ENCODE results near the gene IFNA8.
"Not testable (repeated sequence)": the region's sequence is repeated elsewhere in the genome, so short reads cannot be mapped to it uniquely, and the experiment has no call there.

IFNA8 gene

DNA sequence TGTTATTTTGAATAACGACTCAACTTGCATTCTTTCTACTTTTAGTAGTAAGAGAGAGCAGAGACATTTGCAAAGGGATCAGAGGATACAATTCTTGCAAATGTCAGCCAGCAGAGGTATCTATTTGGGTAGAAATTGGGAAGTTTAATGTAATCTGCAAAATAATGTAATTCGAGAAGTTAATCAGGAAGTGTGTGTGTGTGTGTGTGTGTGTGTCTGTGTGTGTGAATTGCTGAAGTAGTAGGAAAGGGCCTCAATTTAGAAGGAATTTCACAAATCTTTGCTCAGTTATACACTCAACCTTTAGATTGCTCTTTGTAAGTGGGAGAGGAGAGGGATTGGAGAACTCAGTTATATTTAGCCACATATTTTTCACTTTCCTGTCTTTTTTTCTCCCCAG, 20.3 kb downstream of the IFNA8 start:
- Histone ChIP-seq H3K4ac (ENCODE audit: low read depth, low read length) (no peak overlapping the region), H2BK5ac (ENCODE audit: low read length) (no peak overlapping the region), H2AK5ac (ENCODE audit: low read length) (no peak overlapping the region), H3K18ac (ENCODE audit: low read length) (no peak overlapping the region), H3K79me1 (ENCODE audit: low read length) (no peaks in the 10 kb centered on the region), H3K56ac (ENCODE audit: low read length) (no peak overlapping the region), H4K5ac (ENCODE audit: low read length) (no peak overlapping the region), H3K4me2 (ENCODE audit: low read length) (no peak overlapping the region), H3K9ac (ENCODE audit: low read length) (no peak overlapping the region), H3K23ac (ENCODE audit: low read length) (no peak overlapping the region), H3K36me3 (ENCODE audit: control insufficient read depth, insufficient read depth, low read length) (no peaks in the 10 kb centered on the region), H3K27me3 (ENCODE audit: insufficient read depth, low read length, poor library complexity) (no peaks in the 10 kb centered on the region), H3K79me2 (ENCODE audit: control insufficient read depth, insufficient read depth, low read length) (no peaks in the 10 kb centered on the region), H3K4me1 (ENCODE audit: control insufficient read depth, low read depth, low read length) (no peaks in the 10 kb centered on the region), H3K4me3 (ENCODE audit: low read length) (no peak overlapping the region), H3K27ac (ENCODE audit: low read depth, low read length) (no peak overlapping the region), H4K8ac (ENCODE audit: low read depth, low read length) (no peak overlapping the region), H2BK120ac (ENCODE audit: low read depth, low read length) (no peak overlapping the region), H2BK15ac (replicated peaks; ENCODE audit: low read depth) (no peak overlapping the region)
- no peak for DNase-seq
- WGBS (ENCODE audit: extremely low coverage, insufficient coverage, low lambda C conversion rate): 100% methylated on average over 1 of the region's 2 CpGs

DNA sequence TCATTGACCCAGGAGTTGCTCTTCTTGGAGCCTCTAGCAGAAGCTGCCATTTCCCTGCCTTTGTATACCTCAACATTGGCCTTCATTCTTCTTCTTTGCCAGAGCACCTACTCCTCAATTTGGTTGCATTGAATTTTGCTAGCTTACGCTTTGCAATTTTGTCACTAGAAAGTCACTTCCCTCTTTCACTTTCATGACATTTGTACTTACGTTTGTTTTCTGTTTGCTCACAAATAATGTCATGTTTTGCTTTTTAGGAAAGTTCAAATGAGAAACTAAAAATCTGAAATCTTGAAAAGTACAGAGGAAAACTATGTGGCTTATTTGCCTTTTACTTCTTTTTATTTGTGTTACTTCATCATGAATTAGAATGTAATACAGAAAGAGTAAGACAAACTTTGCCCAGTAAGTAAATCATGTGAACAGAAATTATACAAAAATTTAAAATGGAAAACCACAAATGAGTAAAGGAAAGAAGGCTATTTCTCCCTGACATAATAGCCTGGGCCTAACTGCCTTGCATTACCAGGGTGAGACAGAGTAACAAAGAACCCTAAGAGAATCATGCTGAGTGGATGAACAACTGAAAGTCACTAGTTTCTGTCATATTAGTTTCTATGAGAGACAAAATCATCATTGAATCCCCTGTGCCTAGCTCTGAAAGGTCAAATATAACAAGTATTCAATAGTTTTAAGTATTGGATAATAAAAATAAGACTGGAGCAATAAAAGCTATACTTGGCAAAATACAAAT, 23.9 kb downstream of the IFNA8 start:
- no peak overlapping the region for H3K4ac ChIP-seq (ENCODE audit: low read depth, low read length)
- H3K27me3 ChIP-seq (ENCODE audit: insufficient read depth, low read length, poor library complexity): no peaks in the 10 kb centered on the region
- H3K9ac ChIP-seq (ENCODE audit: low read length): no peak overlapping the region
- H2AK5ac ChIP-seq (ENCODE audit: low read length): no peak overlapping the region
- no peak overlapping the region for H3K4me3 ChIP-seq (ENCODE audit: low read length)
- no peak for DNase-seq
- no peak overlapping the region for H2BK120ac ChIP-seq (ENCODE audit: low read depth, low read length)
- no peaks in the 10 kb centered on the region for H3K79me1 ChIP-seq (ENCODE audit: low read length)
- H3K4me2 ChIP-seq (ENCODE audit: low read length): no peak overlapping the region
- H2BK15ac ChIP-seq (replicated peaks; ENCODE audit: low read depth): no peak overlapping the region
- H2BK5ac ChIP-seq (ENCODE audit: low read length): no peak overlapping the region
- H3K4me1 ChIP-seq (ENCODE audit: control insufficient read depth, low read depth, low read length): no peaks in the 10 kb centered on the region
- no peaks in the 10 kb centered on the region for H3K36me3 ChIP-seq (ENCODE audit: control insufficient read depth, insufficient read depth, low read length)
- H4K5ac ChIP-seq (ENCODE audit: low read length): no peak overlapping the region
- no peaks in the 10 kb centered on the region for H3K79me2 ChIP-seq (ENCODE audit: control insufficient read depth, insufficient read depth, low read length)
- H4K8ac ChIP-seq (ENCODE audit: low read depth, low read length): no peak overlapping the region
- no peak overlapping the region for H3K56ac ChIP-seq (ENCODE audit: low read length)
- no CpG with 5 or more reads among the region's 2 CpGs for WGBS (ENCODE audit: extremely low coverage, insufficient coverage, low lambda C conversion rate)
- H3K23ac ChIP-seq (ENCODE audit: low read length): no peak overlapping the region
- no peak overlapping the region for H3K18ac ChIP-seq (ENCODE audit: low read length)
- H3K27ac ChIP-seq (ENCODE audit: low read depth, low read length): no peak overlapping the region

DNA sequence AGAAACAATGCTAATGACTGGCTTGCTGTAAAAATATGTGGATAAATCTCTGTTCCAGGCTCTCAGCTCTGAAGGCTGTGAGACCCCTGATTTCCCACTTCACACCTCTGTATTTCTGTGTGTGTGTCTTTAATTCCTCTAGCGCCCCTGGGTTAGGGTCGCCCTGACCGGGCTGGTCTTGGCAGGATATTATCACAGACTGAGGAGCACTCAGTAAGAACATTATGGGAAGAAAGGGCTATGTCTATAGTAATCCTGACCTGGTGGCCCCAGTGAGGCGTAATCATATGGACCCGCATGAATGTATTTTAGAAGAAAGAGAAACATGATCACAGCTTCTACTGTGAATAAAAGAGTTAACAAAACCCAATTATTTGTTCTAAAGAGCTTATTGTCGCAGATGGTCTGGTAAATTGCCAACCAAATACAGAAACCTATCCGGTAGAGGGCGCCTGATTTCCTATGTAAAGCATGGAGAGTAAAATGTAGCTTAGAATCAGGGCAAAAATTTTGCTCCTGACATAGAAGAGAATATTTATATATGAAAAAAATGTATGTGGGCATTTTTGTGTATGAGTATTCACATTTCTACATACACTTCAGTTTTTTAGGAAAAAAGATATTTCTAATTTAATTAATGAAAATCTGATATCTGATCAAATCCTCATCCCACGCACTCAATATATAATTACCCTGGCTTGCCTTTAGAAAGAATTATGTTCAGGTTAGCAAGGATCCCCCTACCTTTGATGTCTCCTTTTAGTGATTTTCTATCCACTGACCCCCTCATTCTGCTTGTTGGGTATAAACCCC, 25.5 kb downstream of the IFNA8 start:
- no peak overlapping the region for H2BK5ac ChIP-seq (ENCODE audit: low read length)
- no peak overlapping the region for H4K5ac ChIP-seq (ENCODE audit: low read length)
- no peaks in the 10 kb centered on the region for H3K79me1 ChIP-seq (ENCODE audit: low read length)
- no peak overlapping the region for H4K8ac ChIP-seq (ENCODE audit: low read depth, low read length)
- no peaks in the 10 kb centered on the region for H3K36me3 ChIP-seq (ENCODE audit: control insufficient read depth, insufficient read depth, low read length)
- H3K27ac ChIP-seq (ENCODE audit: low read depth, low read length): no peak overlapping the region
- no peak overlapping the region for H3K23ac ChIP-seq (ENCODE audit: low read length)
- no peak overlapping the region for H3K56ac ChIP-seq (ENCODE audit: low read length)
- no CpG with 5 or more reads among the region's 9 CpGs for WGBS (ENCODE audit: extremely low coverage, insufficient coverage, low lambda C conversion rate)
- no peak overlapping the region for H3K4me3 ChIP-seq (ENCODE audit: low read length)
- DNase-seq: peak; percentile 66
- H2AK5ac ChIP-seq (ENCODE audit: low read length): no peak overlapping the region
- no peak overlapping the region for H3K4ac ChIP-seq (ENCODE audit: low read depth, low read length)
- no peaks in the 10 kb centered on the region for H3K79me2 ChIP-seq (ENCODE audit: control insufficient read depth, insufficient read depth, low read length)
- H3K27me3 ChIP-seq (ENCODE audit: insufficient read depth, low read length, poor library complexity): no peaks in the 10 kb centered on the region
- H2BK120ac ChIP-seq (ENCODE audit: low read depth, low read length): no peak overlapping the region
- no peak overlapping the region for H3K4me2 ChIP-seq (ENCODE audit: low read length)
- no peaks in the 10 kb centered on the region for H3K4me1 ChIP-seq (ENCODE audit: control insufficient read depth, low read depth, low read length)
- H3K18ac ChIP-seq (ENCODE audit: low read length): no peak overlapping the region
- no peak overlapping the region for H2BK15ac ChIP-seq (replicated peaks; ENCODE audit: low read depth)
- no peak overlapping the region for H3K9ac ChIP-seq (ENCODE audit: low read length)

DNA sequence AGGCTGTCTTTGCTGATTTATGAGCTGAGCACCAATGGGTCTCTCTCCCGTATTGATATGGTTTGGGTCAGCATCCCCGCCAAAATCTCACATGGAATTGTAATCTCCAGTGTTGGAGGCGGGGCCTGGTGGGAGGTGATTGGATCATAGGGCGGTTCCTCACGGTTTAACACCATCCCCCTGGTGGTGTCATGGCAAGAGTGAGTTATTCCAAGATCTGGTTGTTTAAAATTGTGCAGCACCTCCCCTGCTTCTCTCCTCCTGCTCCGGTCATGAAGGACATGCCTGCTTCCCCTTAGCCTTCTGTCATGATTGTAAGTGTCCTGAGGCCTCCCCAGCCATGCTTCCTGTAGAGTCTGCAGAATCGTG, 26.1 kb downstream of the IFNA8 start:
- H3K4ac ChIP-seq (ENCODE audit: low read depth, low read length); H3K9ac ChIP-seq (ENCODE audit: low read length); DNase-seq; H4K5ac ChIP-seq (ENCODE audit: low read length); H3K27me3 ChIP-seq (ENCODE audit: insufficient read depth, low read length, poor library complexity); H2BK15ac ChIP-seq (replicated peaks; ENCODE audit: low read depth); H3K23ac ChIP-seq (ENCODE audit: low read length); H3K27ac ChIP-seq (ENCODE audit: low read depth, low read length); H3K36me3 ChIP-seq (ENCODE audit: control insufficient read depth, insufficient read depth, low read length); H3K4me1 ChIP-seq (ENCODE audit: control insufficient read depth, low read depth, low read length); H3K4me2 ChIP-seq (ENCODE audit: low read length); H2BK120ac ChIP-seq (ENCODE audit: low read depth, low read length); H3K56ac ChIP-seq (ENCODE audit: low read length); H3K18ac ChIP-seq (ENCODE audit: low read length); H2BK5ac ChIP-seq (ENCODE audit: low read length); H2AK5ac ChIP-seq (ENCODE audit: low read length); H3K79me2 ChIP-seq (ENCODE audit: control insufficient read depth, insufficient read depth, low read length); H4K8ac ChIP-seq (ENCODE audit: low read depth, low read length); H3K4me3 ChIP-seq (ENCODE audit: low read length); H3K79me1 ChIP-seq (ENCODE audit: low read length): not testable (repeated sequence)
- no CpG with 5 or more reads among the region's 7 CpGs for WGBS (ENCODE audit: extremely low coverage, insufficient coverage, low lambda C conversion rate)

DNA sequence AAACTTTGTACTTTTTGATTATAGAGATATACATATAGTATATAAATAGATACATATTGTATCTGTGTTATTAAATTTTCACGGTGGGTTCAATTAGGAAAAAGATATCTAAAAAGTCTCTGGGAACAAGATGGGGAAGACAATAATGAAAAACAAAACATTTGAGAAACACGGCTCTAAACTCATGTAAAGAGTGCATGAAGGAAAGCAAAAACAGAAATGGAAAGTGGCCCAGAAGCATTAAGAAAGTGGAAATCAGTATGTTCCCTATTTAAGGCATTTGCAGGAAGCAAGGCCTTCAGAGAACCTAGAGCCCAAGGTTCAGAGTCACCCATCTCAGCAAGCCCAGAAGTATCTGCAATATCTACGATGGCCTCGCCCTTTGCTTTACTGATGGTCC, 31.2 kb downstream of the IFNA8 start, which contains the start of gene IFNA1:
Gene IFNA1 (plus strand): TSS at position 301 of the 400 bp plus-strand sequence. CDS start 69 bp downstream, at position 370.
- Histone ChIP-seq H3K27me3 (ENCODE audit: insufficient read depth, low read length, poor library complexity) (no peaks in the 10 kb centered on the region), H3K23ac (ENCODE audit: low read length) (no peak within 1 kb of the TSS), H3K4ac (ENCODE audit: low read depth, low read length) (no peak within 1 kb of the TSS), H3K56ac (ENCODE audit: low read length) (no peak within 1 kb of the TSS), H3K36me3 (ENCODE audit: control insufficient read depth, insufficient read depth, low read length) (no peaks in the 10 kb centered on the region), H3K79me2 (ENCODE audit: control insufficient read depth, insufficient read depth, low read length) (no peaks in the 10 kb centered on the region), H3K4me2 (ENCODE audit: low read length) (no peak within 1 kb of the TSS), H2AK5ac (ENCODE audit: low read length) (no peak within 1 kb of the TSS), H2BK120ac (ENCODE audit: low read depth, low read length) (no peak within 1 kb of the TSS), H4K8ac (ENCODE audit: low read depth, low read length) (no peak within 1 kb of the TSS), H3K79me1 (ENCODE audit: low read length) (no peaks in the 10 kb centered on the region), H3K18ac (ENCODE audit: low read length) (no peak within 1 kb of the TSS), H3K9ac (ENCODE audit: low read length) (no peak within 1 kb of the TSS), H4K5ac (ENCODE audit: low read length) (no peak within 1 kb of the TSS), H3K4me3 (ENCODE audit: low read length) (no peak within 1 kb of the TSS), H3K4me1 (ENCODE audit: control insufficient read depth, low read depth, low read length) (no peaks in the 10 kb centered on the region), H3K27ac (ENCODE audit: low read depth, low read length) (no peak within 1 kb of the TSS), H2BK5ac (ENCODE audit: low read length) (no peak within 1 kb of the TSS), H2BK15ac (replicated peaks; ENCODE audit: low read depth) (no peak within 1 kb of the TSS)
- no CpG with 5 or more reads among the region's 4 CpGs for WGBS (ENCODE audit: extremely low coverage, insufficient coverage, low lambda C conversion rate)
- no peak for DNase-seq
